ENCODE results near the gene ABCD1.

The ABCD1 gene

DNA sequence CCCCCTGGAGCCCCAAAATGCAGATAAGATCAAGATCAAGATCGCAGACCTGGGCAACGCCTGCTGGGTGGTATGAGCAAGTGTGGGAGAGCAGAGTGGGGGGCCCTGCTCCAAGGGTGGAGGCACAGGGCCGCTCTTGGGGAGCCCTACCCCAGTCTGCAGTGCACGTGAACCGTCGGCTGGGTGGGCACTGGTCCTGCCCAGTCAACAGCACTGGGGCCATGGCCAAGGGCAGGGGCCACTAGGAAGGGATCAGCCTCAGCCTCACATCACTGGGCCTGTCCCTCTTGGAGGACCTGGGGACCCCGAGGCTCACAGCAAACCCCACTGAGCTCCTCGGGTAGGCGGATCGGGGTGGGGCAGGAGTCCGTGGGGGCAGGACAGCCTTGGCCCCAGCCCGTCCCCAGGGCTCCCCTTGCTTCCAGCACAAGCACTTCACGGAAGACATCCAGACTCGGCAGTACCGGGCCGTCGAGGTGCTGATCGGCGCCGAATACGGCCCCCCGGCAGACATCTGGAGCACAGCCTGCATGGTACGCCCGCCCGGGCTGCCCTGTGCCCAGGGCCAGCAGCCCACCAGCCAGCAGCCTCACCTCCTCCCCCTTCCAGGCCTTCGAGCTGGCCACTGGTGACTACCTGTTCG, 59.8 kb downstream of the ABCD1 start:
- no peak for DNase-seq

DNA sequence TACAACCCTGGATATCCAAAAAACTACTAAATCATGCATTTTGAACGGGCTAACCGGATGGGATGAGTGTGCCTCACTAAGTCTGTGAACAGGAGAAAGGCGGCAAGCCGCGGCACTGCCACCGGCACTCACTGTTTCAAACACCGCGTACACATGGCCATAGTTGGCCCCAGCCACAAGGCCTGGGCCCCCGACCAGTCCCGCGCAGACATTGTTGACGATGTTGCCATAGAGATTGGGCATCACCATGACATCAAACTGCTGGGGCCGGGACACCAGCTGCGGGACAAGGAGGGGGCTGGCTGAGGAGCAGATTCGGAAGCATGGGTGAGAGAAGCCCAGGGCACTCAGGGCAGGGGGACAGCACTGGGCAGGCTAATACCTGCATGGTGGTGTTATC, 62.0 kb downstream of the ABCD1 start:
- peak in 1 of 56 donors; percentile 25 for DNase-seq

DNA sequence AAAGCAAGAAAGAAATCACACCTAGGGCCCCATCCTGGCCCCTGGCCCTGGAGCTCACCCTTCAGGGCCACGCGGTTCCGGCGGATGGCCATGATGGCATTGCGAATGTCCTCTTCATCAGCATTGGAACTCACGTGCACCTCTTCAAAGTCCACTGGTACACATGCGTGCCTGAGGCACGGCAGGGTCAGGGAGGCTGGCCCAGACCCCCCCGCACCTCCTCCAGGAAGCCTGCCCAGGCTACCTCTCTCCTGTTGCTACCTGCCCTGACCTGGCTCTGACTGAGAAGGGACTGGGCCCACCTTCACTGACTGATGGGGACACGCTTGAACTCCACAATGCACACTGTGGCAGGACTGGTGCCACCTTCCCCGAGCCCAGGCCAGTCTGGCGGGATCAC, 65.0 kb downstream of the ABCD1 start:
- DNase-seq: no peak

DNA sequence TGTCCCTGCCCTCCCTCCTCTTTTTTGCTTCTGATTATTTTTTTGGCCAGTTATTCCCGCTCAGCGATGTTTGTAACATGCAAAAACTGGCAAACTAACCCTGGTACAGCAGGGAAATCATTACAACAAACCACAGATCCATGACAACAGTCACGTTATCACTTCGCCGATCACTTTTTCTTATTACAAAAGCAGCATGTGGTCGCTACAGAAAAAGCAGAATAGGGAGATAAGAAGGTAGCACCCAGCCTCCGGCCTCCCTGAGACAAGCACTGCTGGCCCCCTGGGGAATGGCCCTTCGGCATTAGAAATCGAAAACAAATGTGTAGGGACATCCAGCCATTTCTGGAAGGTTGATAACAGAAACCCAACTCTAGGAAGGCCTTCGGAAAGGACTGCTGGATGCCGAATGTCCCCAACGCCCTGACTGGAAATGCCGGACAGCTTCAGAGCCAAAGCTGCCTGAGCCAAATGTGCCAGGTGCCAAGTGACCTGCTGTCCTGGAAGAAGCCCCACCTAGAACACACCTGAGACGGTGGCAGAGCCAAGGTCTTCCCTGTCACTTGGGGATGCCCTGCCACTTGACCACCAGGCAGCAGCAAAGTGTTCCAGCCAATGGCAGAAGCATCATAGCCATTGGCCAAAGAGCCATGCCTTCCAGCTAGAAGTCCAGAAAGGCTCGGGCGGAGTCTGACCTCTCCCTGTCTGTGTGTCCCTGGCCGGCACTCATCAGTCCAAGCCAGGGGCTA, 66.6 kb downstream of the ABCD1 start:
- DNase-seq: no peak

DNA sequence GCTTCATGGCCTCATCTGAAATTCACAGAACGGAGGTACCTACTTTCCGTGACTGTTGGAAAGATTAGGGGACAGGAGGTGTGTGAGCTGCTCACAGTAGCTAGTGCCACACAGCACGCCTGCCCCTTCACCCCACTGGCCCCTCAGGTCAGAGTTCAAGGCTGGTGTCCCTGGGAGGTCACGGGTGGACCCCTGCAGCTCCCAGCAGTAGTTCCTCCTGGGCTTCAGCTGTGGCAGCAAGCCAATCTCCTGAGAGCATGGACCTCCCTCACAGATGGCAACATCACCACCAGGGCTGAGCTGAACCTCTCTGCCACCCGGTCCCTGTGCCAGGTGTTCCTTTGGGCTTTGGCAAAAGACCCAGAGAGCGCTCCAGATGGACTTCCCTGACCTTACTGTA, 67.7 kb downstream of the ABCD1 start:
- no peak for DNase-seq

DNA sequence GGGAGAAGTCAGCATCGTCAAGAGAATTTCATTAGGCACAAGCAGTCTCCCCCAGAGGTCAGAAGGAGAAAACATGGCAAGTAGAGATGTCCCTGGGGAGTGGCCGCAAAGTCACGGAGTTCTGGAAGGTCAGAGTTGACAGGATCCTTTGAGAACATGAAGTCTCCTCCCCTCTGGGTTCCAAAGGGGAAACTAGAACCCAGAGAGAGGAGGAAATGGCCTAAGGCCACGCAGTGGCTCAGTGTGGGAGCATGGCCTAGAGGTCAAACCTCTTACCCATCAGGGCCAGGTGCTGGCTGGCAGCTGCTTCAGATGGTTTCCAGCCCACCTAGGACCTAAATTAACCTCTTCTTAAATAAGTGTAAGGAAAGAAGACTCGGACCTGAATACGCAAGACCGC, 68.6 kb downstream of the ABCD1 start:
- DNase-seq: no peak

Measured in nucleus accumbens (tissue), 56 donors.